Lower lobe of right lung (tissue), 2 donors: ENCODE results near the gene FHAD1. TPM values are rescaled to one million over a fixed set of nuclear protein-coding genes. Genes with fewer than 3 reads are reported as not detected.
"Not testable (repeated sequence)": the region's sequence is repeated elsewhere in the genome, so short reads cannot be mapped to it uniquely, and the experiment has no call there.

Source experiments
- ATAC-seq, 2 donors: fragments of 200-7000 bp; cut with Tn5 transposase; one replicate each; pipeline ENCODE4 v1.9.1; 2020 to 2022; ENCODE audit warnings: mild to moderate bottlenecking in 2 of 2, moderate library complexity in 2 of 2
- DNase-seq: peaks from one replicate; pipeline ENCODE4 v3.0.0-alpha.2; 2020
- H3K27ac ChIP-seq: fragments of 200-600 bp; one replicate; pipeline ENCODE4 v1.8.0; 2022
- H3K27me3 ChIP-seq: fragments of 200-600 bp; one replicate; pipeline ENCODE4 v1.8.0; 2022; ENCODE audit warnings: low read depth
- H3K36me3 ChIP-seq: fragments of 200-600 bp; one replicate; pipeline ENCODE4 v1.8.0; 2022; ENCODE audit warnings: mild to moderate bottlenecking
- H3K4me1 ChIP-seq: fragments of 200-600 bp; one replicate; pipeline ENCODE4 v1.8.0; 2022
- H3K4me3 ChIP-seq: fragments of 200-600 bp; one replicate; pipeline ENCODE4 v1.8.0; 2022; ENCODE audit warnings: mild to moderate bottlenecking
- H3K9me3 ChIP-seq: fragments of 200-600 bp; one replicate; pipeline ENCODE4 v1.8.0; 2022
- CTCF ChIP-seq: fragments of 200-600 bp; IDR thresholded peaks from one replicate; pipeline ENCODE4 v1.8.0; 2022; ENCODE audit warnings: antibody characterized with exemption, mild to moderate bottlenecking
- intact Hi-C: fragments of 100-400 bp; cut with DNase I; formaldehyde crosslinking; loops from one replicate; pipeline ENCODE4 v1.11.0; 2022
- total RNA-seq: library from RNA; stranded (reverse); fragmentation: NEBNext Ultra II Directional; extraction: Animal tissue kit (Norgen Biotek cat#: 25700); gene quantifications from one replicate; pipeline ENCODE4 v1.2.1, GENCODE V29; 2021
- donor health status: DM: no; HTN: yes; CAD: no; lungs with severe emphysema.

The FHAD1 gene
- total RNA-seq, 1 donor from 2014 or later = 14.3 TPM

GRCh38 chr1:15305468-15305770, 58.4 kb downstream of the FHAD1 start:
- intact Hi-C loops = loop anchor here (10.0 kb wide), 1 partner anchor 181 kb away; no protein-coding TSS in a partner anchor
- Histone ChIP-seq H3K9me3 (no peaks in the 10 kb centered on the region), H3K27ac (no peak overlapping the region), H3K4me1 (no peaks in the 10 kb centered on the region), H3K36me3 (no peaks in the 10 kb centered on the region), H3K4me3 (no peak overlapping the region), H3K27me3 (no peaks in the 10 kb centered on the region)
- no peak for ATAC-seq
- TF ChIP-seq CTCF = no peak
- no peak for DNase-seq

GRCh38 chr1:15306352-15306751, 59.3 kb downstream of the FHAD1 start:
- not testable (repeated sequence) for ATAC-seq, H3K27me3 ChIP-seq, DNase-seq, H3K9me3 ChIP-seq, H3K4me3 ChIP-seq, H3K4me1 ChIP-seq, H3K36me3 ChIP-seq, H3K27ac ChIP-seq
- intact Hi-C loops = loop anchor here (10.0 kb wide), 1 partner anchor 182 kb away; no protein-coding TSS in a partner anchor

- Histone ChIP-seq H3K27me3 (no peaks in the 10 kb centered on the region), H3K9me3 (no peaks in the 10 kb centered on the region), H3K4me1 (no peaks in the 10 kb centered on the region), H3K27ac (no peak overlapping the region), H3K4me3 (no peak overlapping the region), H3K36me3 (no peaks in the 10 kb centered on the region)
- TF ChIP-seq CTCF = no peak
- DNase-seq (no peak), ATAC-seq (no peak)
- intact Hi-C loops = loop anchor here (10.0 kb wide), 1 partner anchor 183 kb away; no protein-coding TSS in a partner anchor
Measured at GRCh38 chr1:15308135-15308534, 61.1 kb downstream of the FHAD1 start.

GRCh38 chr1:15308621-15309027, 61.6 kb downstream of the FHAD1 start:
- no peak for TF ChIP-seq CTCF
- DNase-seq = no peak
- H3K27me3 ChIP-seq = no peaks in the 10 kb centered on the region
- H3K4me3 ChIP-seq = no peak overlapping the region
- no peaks in the 10 kb centered on the region for H3K36me3 ChIP-seq
- no peaks in the 10 kb centered on the region for H3K4me1 ChIP-seq
- intact Hi-C loops = loop anchor here (10.0 kb wide), 1 partner anchor 184 kb away; no protein-coding TSS in a partner anchor
- no peak overlapping the region for H3K27ac ChIP-seq
- H3K9me3 ChIP-seq = no peaks in the 10 kb centered on the region
- ATAC-seq = no peak

- intact Hi-C loops = loop anchor here (10.0 kb wide), 1 partner anchor 185 kb away; no protein-coding TSS in a partner anchor
- no peak for DNase-seq
- ATAC-seq = no peak
Measured at GRCh38 chr1:15309687-15310086, 62.7 kb downstream of the FHAD1 start.

GRCh38 chr1:15310544-15310943, 63.5 kb downstream of the FHAD1 start:
- TF ChIP-seq CTCF = no peak
- H3K4me1 ChIP-seq = no peaks in the 10 kb centered on the region

More at GRCh38 chr1:15309687-15310086, 62.7 kb downstream of the FHAD1 start:
- TF ChIP-seq CTCF = no peak
- Histone ChIP-seq H3K36me3 (no peaks in the 10 kb centered on the region), H3K4me1 (no peaks in the 10 kb centered on the region), H3K27ac (no peak overlapping the region), H3K27me3 (no peaks in the 10 kb centered on the region), H3K9me3 (no peaks in the 10 kb centered on the region), H3K4me3 (no peak overlapping the region)

More at GRCh38 chr1:15310544-15310943, 63.5 kb downstream of the FHAD1 start:
- Histone ChIP-seq H3K27ac (no peak overlapping the region), H3K36me3 (no peaks in the 10 kb centered on the region), H3K9me3 (no peaks in the 10 kb centered on the region), H3K27me3 (no peaks in the 10 kb centered on the region), H3K4me3 (no peak overlapping the region)
- intact Hi-C loops = no loop called here
- no peak for ATAC-seq
- no peak for DNase-seq
